ENCODE measurements around the gene NIF3L1. TPM values are rescaled to one million over a fixed set of nuclear protein-coding genes. Genes with fewer than 3 reads are reported as not detected.

NIF3L1 gene
- polyA plus RNA-seq, 2 of the 4 experiments (the other 2 are of a cell fraction), result 49.5 to 103 TPM

DNA sequence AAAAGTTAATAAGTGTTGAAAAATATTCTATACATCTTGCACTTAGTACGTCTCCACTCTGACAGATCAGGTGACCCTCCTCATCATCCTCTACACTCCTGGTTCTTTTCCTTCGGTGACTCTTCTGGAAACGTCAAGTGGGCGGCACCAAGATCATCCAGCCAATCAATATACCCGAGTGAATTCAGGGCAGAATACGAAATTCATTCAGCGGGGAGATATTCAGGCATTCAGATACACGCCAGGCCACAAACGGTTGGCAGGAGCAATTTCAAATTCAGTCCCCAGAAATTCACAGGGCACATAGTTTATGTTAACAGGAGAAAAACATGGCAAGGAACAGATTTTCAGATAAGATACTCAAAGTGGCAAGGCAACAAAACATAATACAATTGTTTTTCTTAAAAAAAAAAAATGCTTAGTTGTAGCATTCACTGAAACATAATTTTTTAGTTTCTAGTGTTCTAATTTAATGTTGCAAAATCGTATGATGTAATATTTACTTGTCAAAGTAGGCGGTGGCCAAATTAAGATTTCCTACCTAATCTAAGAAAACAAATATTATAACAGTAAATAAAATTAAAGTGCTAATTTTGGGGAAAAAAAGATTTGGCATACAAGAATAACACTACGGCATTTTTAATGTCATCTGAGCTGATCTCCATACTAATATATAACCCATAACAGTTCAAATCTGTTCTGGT lies 28.9 kb upstream of the NIF3L1 start:
- peaks cover 37% of the 10 kb centered on the region for H3K4me1 ChIP-seq
- peak overlapping the region; percentile 90 for H3K4me2 ChIP-seq
- H3K27ac ChIP-seq, result no peak overlapping the region
- ChIA-PET CTCF (interaction anchor here (1.1 kb wide), 1 partner anchor 15 kb away, joined by 3 read pairs; no protein-coding TSS in a partner anchor), POLR2A (no interaction called here)
- no peak overlapping the region for H3K4me3 ChIP-seq
- WGBS (ENCODE audit: missing lambda C conversion rate), result 79% methylated on average over 12 of the region's 12 CpGs
- H3K9me3 ChIP-seq, result no peaks in the 10 kb centered on the region
- DNase-seq (ENCODE audit: low read depth in 1 of 2, low spot score in 1 of 2) (no peak), ATAC-seq (no peak), FAIRE-seq (no peak)
- no peak for TF ChIP-seq RCOR1 (IDR thresholded peaks at IDR 0.05; ENCODE audit: low read depth, low read length)
- TF ChIP-seq CEBPB (IDR thresholded peaks at IDR 0.05), result 0 out of 4 replicates have a peak, but pooled peaks of 1 of the 2 experiments have one; percentile 6

DNA sequence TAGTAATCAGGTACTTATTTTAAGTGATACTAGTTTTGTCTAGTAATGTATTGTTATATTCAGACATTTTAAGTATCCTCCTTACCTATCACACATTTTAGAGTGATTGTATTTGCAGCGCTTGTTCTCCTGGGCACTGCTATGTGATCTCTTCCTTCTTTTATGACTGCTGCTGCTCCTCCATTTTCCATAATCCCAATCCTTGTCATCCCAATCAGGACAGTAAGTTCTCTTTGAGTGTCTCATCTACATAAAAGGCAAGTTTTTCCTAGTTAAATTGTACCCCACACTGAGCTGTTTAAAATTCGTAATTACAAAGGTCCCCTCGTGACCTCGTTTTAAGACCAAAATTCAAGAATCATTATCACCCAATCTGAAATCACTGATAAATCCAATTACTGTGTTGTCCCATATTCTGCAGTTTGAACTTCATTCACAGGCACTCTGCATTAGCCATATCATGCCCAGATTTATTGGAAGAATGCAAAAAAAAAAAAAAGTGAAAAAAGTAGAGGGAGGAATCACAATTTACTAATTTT lies 27.5 kb upstream of the NIF3L1 start:
- TF ChIP-seq NPAS2 (CRISPR knock-in tag; IDR thresholded peaks at IDR 0.05; ENCODE audit: borderline replicate concordance), result no peak
- TF ChIP-seq ATOH8 (CRISPR knock-in tag; IDR thresholded peaks at IDR 0.05; ENCODE audit: low read depth), result no peak
- no peak for TF ChIP-seq NFE2L2 (conservative IDR thresholded peaks at IDR 0.05; ENCODE audit: low read length)
- no peak for TF ChIP-seq GATA3 (IDR thresholded peaks at IDR 0.05; ENCODE audit: borderline replicate concordance)
- TF ChIP-seq, protein P1, sequence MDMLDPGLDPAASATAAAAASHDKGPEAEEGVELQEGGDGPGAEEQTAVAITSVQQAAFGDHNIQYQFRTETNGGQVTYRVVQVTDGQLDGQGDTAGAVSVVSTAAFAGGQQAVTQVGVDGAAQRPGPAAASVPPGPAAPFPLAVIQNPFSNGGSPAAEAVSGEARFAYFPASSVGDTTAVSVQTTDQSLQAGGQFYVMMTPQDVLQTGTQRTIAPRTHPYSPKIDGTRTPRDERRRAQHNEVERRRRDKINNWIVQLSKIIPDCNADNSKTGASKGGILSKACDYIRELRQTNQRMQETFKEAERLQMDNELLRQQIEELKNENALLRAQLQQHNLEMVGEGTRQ (IDR thresholded peaks at IDR 0.05), result no peak
- TF ChIP-seq HOXA7 (CRISPR knock-in tag; IDR thresholded peaks at IDR 0.05), result no peak
- no peak for TF ChIP-seq POLR2A (IDR thresholded peaks at IDR 0.05; ENCODE audit: low read length)
- no peak for TF ChIP-seq REST (IDR thresholded peaks at IDR 0.05)
- TF ChIP-seq RFX5 (IDR thresholded peaks at IDR 0.05), result no peak
- no peak for TF ChIP-seq EHMT2 (IDR thresholded peaks at IDR 0.05; ENCODE audit: low read depth)
- no peak for TF ChIP-seq JUN (IDR thresholded peaks at IDR 0.05)
- no peak for TF ChIP-seq JUNB (IDR thresholded peaks at IDR 0.05)
- no peaks in the 10 kb centered on the region for H3K9me3 ChIP-seq
- peak overlapping the region; percentile 77 for H3K4me3 ChIP-seq
- FAIRE-seq, result no peak
- WGBS (ENCODE audit: missing lambda C conversion rate), result 70% methylated on average over 4 of the region's 4 CpGs
- CTCF ChIA-PET, result interaction anchor here (1.0 kb wide), 1 partner anchor 148 kb away, joined by 3 read pairs; no protein-coding TSS in a partner anchor
- no peak for ATAC-seq
- peak overlapping the region in 1 of 2 experiments; percentile 97; a peak in 2 of 6 replicates for H3K27ac ChIP-seq
- no peak for DNase-seq (ENCODE audit: low read depth in 1 of 2, low spot score in 1 of 2)
- POLR2A ChIA-PET, result no interaction called here
- peaks cover 39% of the 10 kb centered on the region for H3K4me1 ChIP-seq
- peak overlapping the region; percentile 90 for H3K4me2 ChIP-seq

GRCh38 chr2:200862532-200863000 lies 26.6 kb upstream of the NIF3L1 start:
- ChIA-PET CTCF (no interaction called here), POLR2A (no interaction called here)
- TF ChIP-seq PHF8 (IDR thresholded peaks at IDR 0.05; ENCODE audit: borderline replicate concordance, low read depth) (0 out of 2 replicates have a peak, but pooled peaks have one; percentile 14), KDM5A (IDR thresholded peaks at IDR 0.05) (no peak), BHLHE40 (IDR thresholded peaks at IDR 0.05; ENCODE audit: low read depth, low read length) (peak; percentile 7; the same call in 1 of the 2 replicates)
- Histone ChIP-seq H3K9me3 (no peaks in the 10 kb centered on the region), H3K27ac (peak overlapping the region; percentile 91 to 97), H3K4me3 (peak overlapping the region; percentile 77), H3K4me2 (peak overlapping the region; percentile 90), H3K4me1 (peaks cover 44% of the 10 kb centered on the region)
- peak in 1 of 2 experiments; percentile 9; a peak in 1 of 6 replicates for ATAC-seq
- 2% methylated on average over 13 of the region's 13 CpGs for WGBS (ENCODE audit: missing lambda C conversion rate)
- peak in 1 of 2 experiments; percentile 63 for DNase-seq (ENCODE audit: low read depth in 1 of 2, low spot score in 1 of 2)
- FAIRE-seq, result no peak

All from A549 (cell line).